ENCODE results near the gene PRG2. TPM values are rescaled to one million over a fixed set of nuclear protein-coding genes. Genes with fewer than 3 reads are reported as not detected.
"Not testable (repeated sequence)": the region's sequence is repeated elsewhere in the genome, so short reads cannot be mapped to it uniquely, and the experiment has no call there.

PRG2 gene
- total RNA-seq, 1 experiment from 2014 or later, result not detected

DNA sequence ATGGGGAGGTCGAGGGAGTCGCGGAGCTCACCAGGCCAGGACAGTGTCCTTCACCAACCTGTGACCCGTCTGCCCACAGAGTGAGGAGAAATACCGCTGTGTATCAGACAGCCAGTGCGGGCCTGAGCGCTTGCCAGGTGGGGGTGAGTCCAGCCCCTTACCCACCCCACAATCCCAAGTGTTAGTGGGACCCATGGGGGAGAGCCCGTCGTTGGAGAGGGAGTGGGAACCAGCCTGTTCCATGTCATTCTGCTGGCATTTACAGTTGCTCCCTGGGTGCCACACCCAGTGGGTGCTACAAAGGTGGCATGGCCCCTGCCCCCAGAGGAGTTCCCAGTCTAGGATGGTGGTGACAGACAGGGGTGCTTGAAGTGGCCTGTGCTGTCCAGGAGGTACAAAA is 43.1 kb downstream of the PRG2 start:
- H3K9me3 ChIP-seq (replicated peaks), result no peaks in the 10 kb centered on the region
- no peak overlapping the region for H3K27ac ChIP-seq
- H3K4me3 ChIP-seq, result no peak overlapping the region
- peaks cover 6% of the 10 kb centered on the region; the same call in 1 of the 2 replicates for H3K27me3 ChIP-seq
- H3K4me1 ChIP-seq, result no peaks in the 10 kb centered on the region
- no peaks in the 10 kb centered on the region for H3K36me3 ChIP-seq
- DNase-seq, result no peak

GRCh38 chr11:57345555-57346211 is 44.8 kb downstream of the PRG2 start:
- Histone ChIP-seq H3K4me3 (no peak overlapping the region), H3K27ac (no peak overlapping the region), H3K27me3 (peaks cover 6% of the 10 kb centered on the region; the same call in 1 of the 2 replicates), H3K9me3 (replicated peaks) (no peaks in the 10 kb centered on the region), H3K4me1 (no peaks in the 10 kb centered on the region), H3K36me3 (no peaks in the 10 kb centered on the region)
- peak; percentile 64 to 87 for DNase-seq

DNA sequence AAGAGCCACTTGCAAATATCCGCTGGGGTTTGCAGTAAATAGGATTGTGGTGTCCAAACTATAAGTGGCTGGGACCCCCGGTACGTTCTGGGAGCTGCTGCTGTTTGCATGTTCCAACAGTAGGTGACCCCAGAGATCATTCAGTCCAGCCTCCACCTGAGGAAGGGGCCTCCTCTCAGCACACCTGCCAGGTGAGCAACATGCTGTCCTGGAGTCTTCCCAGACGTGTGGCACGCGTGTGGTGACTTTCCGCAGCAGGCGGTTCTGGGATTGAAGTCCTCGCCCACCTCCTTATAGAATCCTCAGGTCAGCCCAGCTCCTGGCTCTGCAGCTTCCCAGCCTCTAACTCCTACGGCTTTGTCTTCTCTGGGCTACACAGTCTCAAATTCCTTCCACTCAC is 45.6 kb downstream of the PRG2 start:
- H3K9me3 ChIP-seq (replicated peaks), result no peaks in the 10 kb centered on the region
- H3K27me3 ChIP-seq, result peaks cover 6% of the 10 kb centered on the region
- DNase-seq, result no peak
- no peak overlapping the region for H3K4me3 ChIP-seq
- no peaks in the 10 kb centered on the region for H3K36me3 ChIP-seq
- no peaks in the 10 kb centered on the region for H3K4me1 ChIP-seq
- no peak overlapping the region for H3K27ac ChIP-seq

DNA sequence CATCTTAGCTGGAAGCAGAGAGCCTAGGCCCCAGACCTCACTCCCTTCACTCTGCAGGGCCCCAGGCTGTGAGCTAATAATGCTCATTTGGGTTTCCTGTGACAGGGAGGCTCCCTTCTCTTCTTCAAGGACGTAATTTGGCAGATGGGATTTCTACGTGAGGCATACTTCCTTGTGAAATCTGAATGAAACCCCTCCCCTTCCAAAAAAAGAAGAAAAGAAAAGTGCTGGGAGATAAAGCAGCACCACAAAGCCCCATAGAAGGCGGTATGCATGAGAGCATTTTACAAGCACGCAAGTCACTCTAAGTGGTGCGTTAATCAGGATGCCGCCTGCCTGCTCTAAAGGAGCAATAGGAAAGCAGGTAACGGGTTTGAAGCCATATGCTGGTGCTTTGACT is 46.6 kb downstream of the PRG2 start:
- no peak for DNase-seq
- H3K9me3 ChIP-seq (replicated peaks), result no peaks in the 10 kb centered on the region
- H3K27ac ChIP-seq, result no peak overlapping the region
- H3K4me3 ChIP-seq, result no peak overlapping the region
- H3K4me1 ChIP-seq, result no peaks in the 10 kb centered on the region
- no peaks in the 10 kb centered on the region for H3K36me3 ChIP-seq
- peaks cover 6% of the 10 kb centered on the region for H3K27me3 ChIP-seq

DNA sequence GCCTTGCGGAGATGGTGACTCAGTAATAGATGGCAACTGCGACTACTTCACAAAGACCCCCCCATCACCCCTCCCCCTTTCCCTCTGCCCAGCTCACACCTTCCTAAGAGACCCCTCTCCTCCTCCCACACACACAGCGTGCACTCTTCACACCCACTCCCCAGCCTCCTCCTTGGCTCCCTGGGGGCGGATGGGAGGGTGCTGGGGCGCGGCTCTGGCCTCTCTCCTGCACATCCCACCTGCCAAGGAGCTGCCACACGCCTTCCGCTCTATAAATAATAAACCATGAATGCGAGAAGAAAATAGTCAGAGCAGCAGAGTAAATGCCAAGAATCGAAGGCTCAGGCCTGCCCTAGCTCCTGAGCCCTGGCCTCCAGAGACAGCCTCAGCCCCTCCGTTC is 47.7 kb downstream of the PRG2 start:
- Histone ChIP-seq H3K36me3 (no peaks in the 10 kb centered on the region), H3K4me1 (no peaks in the 10 kb centered on the region), H3K27me3 (peaks cover 6% of the 10 kb centered on the region), H3K4me3 (no peak overlapping the region), H3K9me3 (replicated peaks) (no peaks in the 10 kb centered on the region), H3K27ac (no peak overlapping the region)
- DNase-seq, result no peak

- H3K9me3 ChIP-seq (replicated peaks), result no peaks in the 10 kb centered on the region
- H3K27ac ChIP-seq, result no peak overlapping the region
- H3K27me3 ChIP-seq, result peaks cover 6% of the 10 kb centered on the region
- DNase-seq, result no peak
- no peaks in the 10 kb centered on the region for H3K36me3 ChIP-seq
- H3K4me3 ChIP-seq, result no peak overlapping the region
- H3K4me1 ChIP-seq, result peaks cover 3% of the 10 kb centered on the region; the same call in 1 of the 2 replicates
Measured at GRCh38 chr11:57341250-57341808, 49.1 kb downstream of the PRG2 start.

DNA sequence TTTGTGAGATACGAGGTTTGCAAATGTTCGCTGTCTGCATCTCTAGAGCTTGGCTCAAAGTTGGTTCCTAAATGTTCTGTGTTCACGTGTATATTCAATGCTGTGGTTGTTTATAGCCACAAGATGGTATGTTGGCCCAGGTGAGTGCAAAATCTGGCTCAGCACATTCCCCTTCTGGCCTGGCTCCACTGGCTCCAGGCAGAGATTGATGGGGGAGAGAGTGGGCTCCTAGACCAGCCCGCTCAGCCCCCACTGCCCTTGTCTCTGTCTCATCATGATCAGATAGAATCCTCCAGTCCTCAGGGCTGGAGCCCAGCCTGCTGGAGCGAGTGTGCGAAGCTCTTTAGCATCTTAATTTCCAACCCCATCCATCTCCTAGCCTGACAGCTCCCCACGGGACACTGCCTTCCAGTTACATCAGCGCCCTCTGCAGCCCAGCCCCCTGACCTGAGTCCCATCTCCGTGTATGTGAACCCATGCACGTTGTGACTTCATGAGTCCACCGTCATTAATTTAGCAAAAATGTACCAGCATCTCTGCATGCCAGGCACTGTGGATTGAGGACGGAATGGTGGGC is 50.3 kb downstream of the PRG2 start:
- Histone ChIP-seq H3K36me3 (no peaks in the 10 kb centered on the region), H3K4me1 (peaks cover 3% of the 10 kb centered on the region; the same call in 1 of the 2 replicates), H3K4me3 (no peak overlapping the region), H3K27ac (no peak overlapping the region), H3K27me3 (peaks cover 6% of the 10 kb centered on the region), H3K9me3 (replicated peaks) (no peaks in the 10 kb centered on the region)
- DNase-seq, result peak in 1 of 2 experiments; percentile 41

DNA sequence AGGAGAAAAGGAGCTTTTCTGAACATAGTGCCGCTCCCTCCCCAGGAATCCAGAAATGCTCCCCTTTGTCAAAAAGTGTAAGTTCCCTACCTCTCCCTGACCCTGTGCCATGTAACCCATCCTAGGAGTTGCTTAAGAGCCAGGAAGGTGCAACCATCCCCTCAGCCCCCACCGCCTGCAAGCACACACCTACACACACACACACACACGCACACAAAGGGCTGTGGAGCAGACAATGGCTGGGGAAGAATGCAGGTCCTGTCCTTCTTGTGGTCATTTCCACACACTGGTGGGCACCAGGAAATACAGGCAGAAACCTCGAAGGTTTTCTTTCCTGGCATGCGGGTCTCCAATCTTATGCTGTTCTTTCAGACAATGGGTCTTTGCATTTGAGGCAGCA is 51.1 kb downstream of the PRG2 start:
- peaks cover 2% of the 10 kb centered on the region; the same call in 1 of the 2 replicates for H3K36me3 ChIP-seq
- no peak overlapping the region for H3K4me3 ChIP-seq
- H3K4me1 ChIP-seq, result peaks cover 7% of the 10 kb centered on the region
- no peak overlapping the region for H3K27ac ChIP-seq
- DNase-seq, result no peak
- H3K27me3 ChIP-seq, result peaks cover 6% of the 10 kb centered on the region
- H3K9me3 ChIP-seq (replicated peaks), result no peaks in the 10 kb centered on the region

DNA sequence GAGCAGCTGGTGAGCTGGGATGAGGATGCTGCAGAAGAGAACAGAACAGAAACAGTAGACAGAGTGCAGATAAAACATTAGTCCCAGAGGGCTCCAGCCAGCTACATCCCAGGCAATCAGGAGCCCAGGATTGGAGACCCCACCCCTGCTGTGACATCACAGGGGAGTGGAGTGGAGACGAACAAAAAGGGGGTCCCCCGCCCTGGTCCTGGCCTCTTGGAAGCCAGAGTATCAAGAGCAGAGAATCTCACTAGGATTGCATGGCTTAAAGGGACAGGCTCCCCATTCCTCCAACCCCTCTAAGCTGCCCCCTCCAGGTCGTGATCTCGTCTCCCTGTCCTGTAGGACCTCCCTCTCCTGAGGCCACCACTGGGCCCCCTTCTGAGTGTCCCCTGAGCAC is 52.3 kb downstream of the PRG2 start, which contains the start of gene P2RX3:
P2RX3 (plus strand) TSS at position 211 of the 400 bp plus-strand sequence. CDS start 199 bp downstream, outside the sequence.
- H3K27me3 ChIP-seq, result no peaks in the 10 kb centered on the region; the same call in none of the 2 replicates
- no peak for DNase-seq
- H3K27ac ChIP-seq, result no peak within 1 kb of the TSS
- H3K9me3 ChIP-seq (replicated peaks), result no peaks in the 10 kb centered on the region
- H3K4me1 ChIP-seq, result peaks cover 10% of the 10 kb centered on the region
- no peak within 1 kb of the TSS for H3K4me3 ChIP-seq
- H3K36me3 ChIP-seq, result peaks cover 12% of the 10 kb centered on the region

GRCh38 chr11:57336856-57337255 is 53.6 kb downstream of the PRG2 start:
- DNase-seq; H3K9me3 ChIP-seq (replicated peaks); H3K27me3 ChIP-seq; H3K27ac ChIP-seq; H3K4me3 ChIP-seq: not testable (repeated sequence)
- peaks cover 10% of the 10 kb centered on the region for H3K4me1 ChIP-seq
- peaks cover 24% of the 10 kb centered on the region for H3K36me3 ChIP-seq

Other genes starting within 250 kb of the PRG2 start
- gene LRRC55, start 208.7 kb downstream of the PRG2 start, total RNA-seq (2014; rRNA removed; shearing (Covaris generic)), result not detected in 2 replicates
- gene APLNR, start 153.4 kb downstream of the PRG2 start, total RNA-seq (2014; rRNA removed; shearing (Covaris generic)), result 0.08 and 0.13 TPM in 2 replicates
- gene TNKS1BP1, start 65.7 kb downstream of the PRG2 start, total RNA-seq (2014; rRNA removed; shearing (Covaris generic)), result 53.5 and 70.9 TPM in 2 replicates
- 248 and 249 TPM in 2 replicates for gene SSRP1, start 54.8 kb downstream of the PRG2 start, total RNA-seq (2014; rRNA removed; shearing (Covaris generic))
- gene P2RX3, start 52.3 kb downstream of the PRG2 start, total RNA-seq (2014; rRNA removed; shearing (Covaris generic)), result not detected in 2 replicates
- gene PRG3, start 9.5 kb downstream of the PRG2 start, total RNA-seq (2014; rRNA removed; shearing (Covaris generic)), result not detected in 2 replicates
- gene SLC43A3, start 36.5 kb upstream of the PRG2 start, total RNA-seq (2014; rRNA removed; shearing (Covaris generic)), result 0.12 TPM in 1 of 2 replicates, not detected in the other
- gene RTN4RL2, start 69.9 kb upstream of the PRG2 start, total RNA-seq (2014; rRNA removed; shearing (Covaris generic)), result 0.26 and 0.35 TPM in 2 replicates
- gene SLC43A1, start 125.1 kb upstream of the PRG2 start, total RNA-seq (2014; rRNA removed; shearing (Covaris generic)), result 8.8 and 9.5 TPM in 2 replicates
- 93.2 and 147 TPM in 2 replicates for gene TIMM10, start 140.1 kb upstream of the PRG2 start, total RNA-seq (2014; rRNA removed; shearing (Covaris generic))
- 4.5 and 5.6 TPM in 2 replicates for gene SMTNL1, start 146.9 kb upstream of the PRG2 start, total RNA-seq (2014; rRNA removed; shearing (Covaris generic))
- gene UBE2L6, start 177.0 kb upstream of the PRG2 start, total RNA-seq (2014; rRNA removed; shearing (Covaris generic)), result 36.9 and 39.9 TPM in 2 replicates
- 12.3 and 13.8 TPM in 2 replicates for gene SERPING1, start 207.0 kb upstream of the PRG2 start, total RNA-seq (2014; rRNA removed; shearing (Covaris generic))

Measured in SJCRH30 (cell line).